ENCODE measurements around the gene SMAP2.

DNA sequence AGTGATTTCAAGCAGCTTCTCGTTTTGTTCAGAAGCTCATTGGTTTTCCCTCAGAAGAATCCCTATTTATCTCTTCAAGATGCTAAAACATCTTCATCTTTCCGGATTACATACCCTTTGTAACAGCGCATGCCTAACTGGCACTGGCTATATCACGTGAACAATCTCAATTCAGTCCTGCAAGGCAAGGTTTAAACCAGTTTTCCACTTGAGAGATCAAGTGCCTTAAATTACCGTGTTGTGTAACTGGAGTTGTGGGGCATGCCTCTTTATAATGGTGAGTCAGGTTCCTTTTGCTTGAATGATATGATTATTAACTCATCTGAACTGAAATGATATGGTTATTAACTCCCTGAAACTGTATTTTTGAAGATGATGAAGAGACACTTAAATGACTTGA lies 65.7 kb downstream of the SMAP2 start:
- TF ChIP-seq, protein P1, sequence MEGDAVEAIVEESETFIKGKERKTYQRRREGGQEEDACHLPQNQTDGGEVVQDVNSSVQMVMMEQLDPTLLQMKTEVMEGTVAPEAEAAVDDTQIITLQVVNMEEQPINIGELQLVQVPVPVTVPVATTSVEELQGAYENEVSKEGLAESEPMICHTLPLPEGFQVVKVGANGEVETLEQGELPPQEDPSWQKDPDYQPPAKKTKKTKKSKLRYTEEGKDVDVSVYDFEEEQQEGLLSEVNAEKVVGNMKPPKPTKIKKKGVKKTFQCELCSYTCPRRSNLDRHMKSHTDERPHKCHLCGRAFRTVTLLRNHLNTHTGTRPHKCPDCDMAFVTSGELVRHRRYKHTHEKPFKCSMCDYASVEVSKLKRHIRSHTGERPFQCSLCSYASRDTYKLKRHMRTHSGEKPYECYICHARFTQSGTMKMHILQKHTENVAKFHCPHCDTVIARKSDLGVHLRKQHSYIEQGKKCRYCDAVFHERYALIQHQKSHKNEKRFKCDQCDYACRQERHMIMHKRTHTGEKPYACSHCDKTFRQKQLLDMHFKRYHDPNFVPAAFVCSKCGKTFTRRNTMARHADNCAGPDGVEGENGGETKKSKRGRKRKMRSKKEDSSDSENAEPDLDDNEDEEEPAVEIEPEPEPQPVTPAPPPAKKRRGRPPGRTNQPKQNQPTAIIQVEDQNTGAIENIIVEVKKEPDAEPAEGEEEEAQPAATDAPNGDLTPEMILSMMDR (conservative IDR thresholded peaks at IDR 0.05 in 1 of 2, IDR thresholded peaks at IDR 0.05 in 1 of 2; ENCODE audit: low read depth in 1 of 2, low read length in 2 of 2) = no peak
- no peak for TF ChIP-seq EZH2 (IDR thresholded peaks at IDR 0.05; ENCODE audit: low read length, missing control alignments)

Measured in fibroblast of lung (primary cell).